ENCODE data around the gene PIP5K1B.

DNA sequence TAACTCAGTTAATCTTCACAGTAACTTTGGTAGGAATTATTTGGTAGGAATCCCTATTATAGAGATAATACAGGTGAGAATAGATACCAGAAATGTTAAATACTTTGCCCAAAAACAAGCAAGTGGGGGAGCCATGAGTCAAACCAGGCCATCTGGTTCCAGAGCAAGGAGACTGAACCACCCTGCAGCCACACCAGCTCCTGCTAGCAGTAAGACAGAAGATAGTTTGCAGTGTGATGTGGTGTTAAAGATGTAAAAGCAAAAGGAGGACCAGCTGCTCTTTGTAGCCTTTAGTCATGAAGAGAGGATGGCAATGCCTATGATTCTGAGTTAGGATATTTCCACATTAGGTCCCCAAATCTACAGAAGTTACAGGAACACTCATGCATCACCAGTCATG, 207.5 kb downstream of the PIP5K1B start:
- no peak for TF ChIP-seq SP1 (IDR thresholded peaks at IDR 0.05)
- TF ChIP-seq, protein P1, sequence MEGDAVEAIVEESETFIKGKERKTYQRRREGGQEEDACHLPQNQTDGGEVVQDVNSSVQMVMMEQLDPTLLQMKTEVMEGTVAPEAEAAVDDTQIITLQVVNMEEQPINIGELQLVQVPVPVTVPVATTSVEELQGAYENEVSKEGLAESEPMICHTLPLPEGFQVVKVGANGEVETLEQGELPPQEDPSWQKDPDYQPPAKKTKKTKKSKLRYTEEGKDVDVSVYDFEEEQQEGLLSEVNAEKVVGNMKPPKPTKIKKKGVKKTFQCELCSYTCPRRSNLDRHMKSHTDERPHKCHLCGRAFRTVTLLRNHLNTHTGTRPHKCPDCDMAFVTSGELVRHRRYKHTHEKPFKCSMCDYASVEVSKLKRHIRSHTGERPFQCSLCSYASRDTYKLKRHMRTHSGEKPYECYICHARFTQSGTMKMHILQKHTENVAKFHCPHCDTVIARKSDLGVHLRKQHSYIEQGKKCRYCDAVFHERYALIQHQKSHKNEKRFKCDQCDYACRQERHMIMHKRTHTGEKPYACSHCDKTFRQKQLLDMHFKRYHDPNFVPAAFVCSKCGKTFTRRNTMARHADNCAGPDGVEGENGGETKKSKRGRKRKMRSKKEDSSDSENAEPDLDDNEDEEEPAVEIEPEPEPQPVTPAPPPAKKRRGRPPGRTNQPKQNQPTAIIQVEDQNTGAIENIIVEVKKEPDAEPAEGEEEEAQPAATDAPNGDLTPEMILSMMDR (IDR thresholded peaks at IDR 0.05; ENCODE audit: low read depth, low read length, missing input control), result no peak
- TF ChIP-seq, protein P2, sequence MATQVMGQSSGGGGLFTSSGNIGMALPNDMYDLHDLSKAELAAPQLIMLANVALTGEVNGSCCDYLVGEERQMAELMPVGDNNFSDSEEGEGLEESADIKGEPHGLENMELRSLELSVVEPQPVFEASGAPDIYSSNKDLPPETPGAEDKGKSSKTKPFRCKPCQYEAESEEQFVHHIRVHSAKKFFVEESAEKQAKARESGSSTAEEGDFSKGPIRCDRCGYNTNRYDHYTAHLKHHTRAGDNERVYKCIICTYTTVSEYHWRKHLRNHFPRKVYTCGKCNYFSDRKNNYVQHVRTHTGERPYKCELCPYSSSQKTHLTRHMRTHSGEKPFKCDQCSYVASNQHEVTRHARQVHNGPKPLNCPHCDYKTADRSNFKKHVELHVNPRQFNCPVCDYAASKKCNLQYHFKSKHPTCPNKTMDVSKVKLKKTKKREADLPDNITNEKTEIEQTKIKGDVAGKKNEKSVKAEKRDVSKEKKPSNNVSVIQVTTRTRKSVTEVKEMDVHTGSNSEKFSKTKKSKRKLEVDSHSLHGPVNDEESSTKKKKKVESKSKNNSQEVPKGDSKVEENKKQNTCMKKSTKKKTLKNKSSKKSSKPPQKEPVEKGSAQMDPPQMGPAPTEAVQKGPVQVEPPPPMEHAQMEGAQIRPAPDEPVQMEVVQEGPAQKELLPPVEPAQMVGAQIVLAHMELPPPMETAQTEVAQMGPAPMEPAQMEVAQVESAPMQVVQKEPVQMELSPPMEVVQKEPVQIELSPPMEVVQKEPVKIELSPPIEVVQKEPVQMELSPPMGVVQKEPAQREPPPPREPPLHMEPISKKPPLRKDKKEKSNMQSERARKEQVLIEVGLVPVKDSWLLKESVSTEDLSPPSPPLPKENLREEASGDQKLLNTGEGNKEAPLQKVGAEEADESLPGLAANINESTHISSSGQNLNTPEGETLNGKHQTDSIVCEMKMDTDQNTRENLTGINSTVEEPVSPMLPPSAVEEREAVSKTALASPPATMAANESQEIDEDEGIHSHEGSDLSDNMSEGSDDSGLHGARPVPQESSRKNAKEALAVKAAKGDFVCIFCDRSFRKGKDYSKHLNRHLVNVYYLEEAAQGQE (IDR thresholded peaks at IDR 0.05), result no peak
- no peak for TF ChIP-seq YY1 (IDR thresholded peaks at IDR 0.05)
- TF ChIP-seq HNF4G (IDR thresholded peaks at IDR 0.05), result no peak
- TF ChIP-seq GABPA (IDR thresholded peaks at IDR 0.05 in 1 of 2, conservative IDR thresholded peaks at IDR 0.05 in 1 of 2), result no peak
- TF ChIP-seq, protein P3, sequence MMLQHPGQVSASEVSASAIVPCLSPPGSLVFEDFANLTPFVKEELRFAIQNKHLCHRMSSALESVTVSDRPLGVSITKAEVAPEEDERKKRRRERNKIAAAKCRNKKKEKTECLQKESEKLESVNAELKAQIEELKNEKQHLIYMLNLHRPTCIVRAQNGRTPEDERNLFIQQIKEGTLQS (IDR thresholded peaks at IDR 0.05), result no peak
- no peak for TF ChIP-seq TAF1 (conservative IDR thresholded peaks at IDR 0.05)
